GM03348 (cell line): ENCODE measurements around the gene XRCC5.
A peak's percentile ranks its signal among the peaks of the same experiment; 100 is the strongest.

ENCODE experiments used
- DNase-seq: peaks from one replicate; pipeline ENCODE4 v3.0.0; 2012; ENCODE audit warnings: low spot score

The XRCC5 gene

DNA sequence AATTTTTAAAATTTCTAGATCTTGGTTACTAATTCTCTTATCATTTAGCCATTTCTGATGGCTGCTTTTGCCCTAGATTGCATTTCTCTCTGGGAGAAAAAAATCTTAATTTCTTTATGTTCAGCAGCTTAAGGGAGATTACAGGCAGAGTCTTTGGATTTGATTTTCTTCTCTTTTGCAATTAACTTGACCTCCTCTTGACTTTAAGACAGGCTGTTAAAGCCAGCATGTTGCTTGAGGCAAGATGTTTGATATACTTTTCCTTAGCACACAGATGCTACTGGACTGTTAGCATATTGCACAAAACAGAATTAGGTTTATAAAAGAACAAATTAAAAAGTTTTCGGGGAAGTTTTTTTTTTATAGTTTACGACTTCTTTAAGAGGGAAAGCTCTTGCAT, 50.0 kb downstream of the XRCC5 start:
- DNase-seq = no peak

DNA sequence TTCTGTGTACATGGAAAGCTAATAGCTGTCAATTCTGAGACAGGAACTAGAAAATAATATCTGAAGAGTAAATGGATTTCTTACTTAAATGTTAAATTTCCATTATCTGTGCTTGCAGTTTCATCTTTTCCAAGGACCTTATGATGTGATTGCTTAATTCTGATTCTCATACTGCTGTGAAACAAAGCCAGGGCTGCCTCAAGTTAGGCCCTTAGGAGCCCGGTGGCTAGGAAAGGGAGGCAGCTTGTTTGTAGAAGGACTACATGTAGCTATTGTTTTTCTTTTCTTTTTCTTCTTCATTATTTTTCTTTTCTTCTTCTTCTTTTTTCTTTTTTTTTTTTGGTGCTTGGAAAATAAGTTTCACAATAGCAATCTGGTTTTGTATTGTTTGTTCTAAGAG, 50.5 kb downstream of the XRCC5 start:
- DNase-seq = no peak

DNA sequence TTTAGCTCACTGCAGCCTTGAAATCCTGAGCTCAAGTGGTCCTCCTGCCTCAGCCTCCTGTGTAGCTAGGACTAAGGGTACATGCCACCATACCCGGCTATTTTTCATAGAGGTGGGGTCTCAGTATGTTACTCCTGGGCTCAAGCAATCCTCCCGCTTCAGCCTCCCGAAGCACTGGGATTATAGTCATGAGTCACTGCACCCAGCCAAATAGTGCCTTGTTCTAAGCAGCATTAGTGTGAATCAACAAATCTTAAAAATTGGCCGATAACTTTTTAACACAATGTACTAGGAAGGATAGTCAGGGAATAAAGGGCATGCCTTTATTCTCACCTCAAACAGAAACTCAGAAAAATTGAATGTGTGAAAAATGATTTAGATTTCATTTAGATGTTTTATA, 51.6 kb downstream of the XRCC5 start:
- DNase-seq = no peak

DNA sequence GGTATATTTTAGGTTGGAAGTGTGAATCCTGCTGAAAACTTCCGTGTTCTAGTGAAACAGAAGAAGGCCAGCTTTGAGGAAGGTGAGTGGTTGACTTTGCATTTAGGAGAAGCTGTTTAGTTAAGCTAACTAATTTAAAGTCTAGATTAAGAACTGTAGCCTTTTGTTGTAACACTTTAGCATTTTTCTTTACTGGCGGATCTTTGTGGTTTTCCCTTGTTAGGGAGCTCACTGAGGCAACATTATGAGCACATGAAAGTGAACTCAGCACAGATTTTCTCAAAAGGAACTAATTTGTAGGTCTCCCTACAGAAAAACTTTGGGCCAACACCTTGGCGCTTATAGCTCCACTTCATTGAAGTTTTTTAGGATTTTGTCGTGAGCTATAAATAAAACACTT, 52.8 kb downstream of the XRCC5 start:
- DNase-seq = no peak

DNA sequence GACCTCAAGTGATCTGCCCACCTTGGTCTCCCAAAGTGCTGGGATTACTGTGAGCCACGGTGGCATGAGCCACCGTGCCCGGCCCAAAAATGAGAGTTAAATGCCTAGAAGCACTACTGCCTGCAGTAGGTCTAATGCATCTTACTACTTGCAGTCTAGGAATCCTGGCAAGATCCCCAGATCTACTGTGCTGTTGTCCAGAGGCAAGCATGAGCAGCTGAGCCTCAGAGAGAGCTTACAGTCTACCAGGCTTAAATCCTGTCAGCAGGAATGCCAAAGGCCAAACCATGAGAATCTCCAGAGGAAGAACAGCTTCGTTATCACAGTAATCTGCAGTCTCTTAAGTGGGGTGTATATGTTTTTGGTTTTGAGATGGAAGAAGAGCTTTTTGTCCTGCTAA, 54.4 kb downstream of the XRCC5 start:
- no peak for DNase-seq

DNA sequence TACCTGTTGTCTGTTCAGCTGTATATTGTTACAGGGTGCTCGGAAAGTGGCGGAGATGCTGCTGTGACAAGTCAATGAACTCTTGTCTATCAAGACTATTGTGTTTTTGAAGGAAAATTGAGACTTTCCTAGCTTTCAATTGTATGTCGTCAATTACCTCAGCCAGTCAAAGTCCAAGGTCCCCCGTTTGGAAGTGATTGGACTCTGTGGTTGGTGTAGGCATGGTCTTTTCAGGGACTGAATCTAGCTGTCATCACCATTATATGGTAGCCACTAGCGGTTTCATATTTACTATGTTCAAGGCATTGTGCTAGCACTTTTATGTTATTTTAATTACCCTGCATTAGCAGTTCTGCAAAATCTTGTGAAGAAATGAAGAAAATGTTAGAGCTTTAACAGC, 54.9 kb downstream of the XRCC5 start:
- DNase-seq = no peak

DNA sequence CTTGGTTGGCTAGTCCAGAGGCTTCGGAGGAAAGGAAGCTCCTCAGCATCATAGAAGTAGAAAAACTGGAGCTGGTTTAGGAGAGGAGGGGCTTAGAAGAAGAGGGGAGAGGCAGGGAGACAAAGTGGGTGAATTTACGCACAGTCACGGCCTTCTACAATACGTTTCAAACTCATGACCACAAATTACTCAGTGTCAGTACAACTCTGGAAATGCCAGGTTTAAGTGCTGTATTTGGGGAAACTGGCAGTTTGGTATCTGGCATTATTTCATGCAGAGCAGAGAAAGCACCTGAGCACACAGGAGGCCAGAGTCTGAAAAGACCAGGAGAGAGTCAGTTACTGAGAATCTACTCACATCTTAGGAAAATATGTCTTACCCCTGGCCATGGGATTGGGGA, 55.4 kb downstream of the XRCC5 start:
- DNase-seq = no peak

DNA sequence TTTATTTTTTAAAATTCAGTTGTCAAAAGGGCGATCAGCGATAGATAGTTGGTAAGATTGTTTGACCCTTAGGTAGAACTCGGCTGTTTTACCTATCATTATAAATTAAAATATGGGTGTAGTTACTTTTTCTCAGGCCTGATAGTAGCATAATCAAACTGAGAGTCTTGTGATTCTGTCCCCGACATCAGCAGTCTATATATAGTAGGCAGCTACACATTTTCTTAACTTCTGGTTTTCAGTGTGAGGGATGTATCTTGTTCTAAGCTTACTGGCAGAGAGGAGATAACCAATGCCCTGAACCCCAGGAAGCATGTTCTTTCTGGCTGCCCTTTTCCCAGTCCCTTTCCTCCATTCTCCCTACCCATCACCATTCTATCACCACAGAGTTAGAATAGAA, 56.6 kb downstream of the XRCC5 start:
- no peak for DNase-seq

DNA sequence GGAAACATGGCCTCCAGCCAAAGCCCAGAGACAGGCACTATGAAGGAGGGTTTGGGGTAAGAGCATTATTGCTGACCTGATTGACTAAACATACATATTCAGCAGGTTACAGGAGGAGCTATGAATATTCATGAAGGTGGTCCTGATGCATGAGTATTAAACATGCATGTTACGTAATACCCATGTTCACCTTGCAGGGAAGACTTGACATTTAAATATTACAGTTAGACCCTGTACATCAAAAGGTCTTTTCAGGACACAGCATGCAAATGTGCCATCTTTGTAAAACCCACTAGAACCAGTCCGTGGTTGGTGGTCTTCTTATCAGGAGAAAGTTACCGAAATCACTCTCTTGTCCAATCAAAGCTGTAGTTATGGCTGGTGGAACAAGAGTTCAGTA, 59.9 kb downstream of the XRCC5 start:
- DNase-seq = no peak

DNA sequence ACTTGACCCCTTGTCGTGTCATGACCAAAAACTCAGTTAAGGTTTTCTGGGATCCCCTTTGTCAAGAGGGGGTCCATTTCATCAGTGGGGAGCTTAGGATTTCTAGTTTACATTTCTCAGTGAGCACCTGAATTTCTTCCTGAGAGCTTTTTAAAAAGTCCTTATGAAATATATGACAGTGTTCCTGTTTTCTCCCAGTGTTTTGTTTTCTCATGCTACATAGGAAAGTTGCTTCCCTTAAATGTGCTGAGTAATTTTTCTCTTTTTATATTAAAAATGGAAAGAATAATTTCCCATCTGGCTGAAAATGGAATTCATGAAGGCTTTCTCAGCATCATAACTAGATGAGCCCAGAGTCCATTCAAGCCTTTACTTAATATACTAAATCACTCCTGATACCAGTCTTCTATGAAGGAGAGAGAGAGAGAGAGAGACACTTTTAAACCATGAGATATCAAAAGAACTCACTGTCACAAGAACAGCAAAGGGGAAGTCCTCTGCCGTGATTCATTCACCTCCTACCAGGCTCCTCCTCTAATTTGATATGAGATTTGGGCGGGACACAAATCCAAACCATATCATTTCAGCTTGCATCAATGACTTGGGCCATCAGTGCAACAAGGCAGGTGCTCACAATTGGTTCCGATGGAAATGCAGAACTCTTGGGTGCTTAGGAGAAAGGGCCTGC, 61.1 kb downstream of the XRCC5 start:
- DNase-seq = no peak

DNA sequence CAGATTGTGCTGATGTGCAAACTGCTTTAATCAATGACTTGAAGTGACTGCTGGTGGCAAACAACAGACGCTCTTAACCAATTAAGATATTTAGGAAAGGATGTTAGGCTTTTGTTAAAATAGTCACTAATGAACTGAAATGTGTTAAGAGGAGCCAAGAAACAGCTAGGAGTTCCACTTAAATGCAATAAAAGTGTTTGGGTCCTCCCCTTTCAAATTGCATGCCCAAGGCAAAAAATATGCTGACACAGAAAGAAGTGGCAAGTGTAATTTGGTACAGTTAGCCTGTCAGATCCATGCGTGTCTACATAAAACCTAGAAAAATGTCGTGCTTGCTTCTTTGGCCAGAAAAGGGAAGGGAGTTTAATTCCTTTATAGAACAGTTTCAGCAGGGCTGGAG, 61.9 kb downstream of the XRCC5 start:
- no peak for DNase-seq

DNA sequence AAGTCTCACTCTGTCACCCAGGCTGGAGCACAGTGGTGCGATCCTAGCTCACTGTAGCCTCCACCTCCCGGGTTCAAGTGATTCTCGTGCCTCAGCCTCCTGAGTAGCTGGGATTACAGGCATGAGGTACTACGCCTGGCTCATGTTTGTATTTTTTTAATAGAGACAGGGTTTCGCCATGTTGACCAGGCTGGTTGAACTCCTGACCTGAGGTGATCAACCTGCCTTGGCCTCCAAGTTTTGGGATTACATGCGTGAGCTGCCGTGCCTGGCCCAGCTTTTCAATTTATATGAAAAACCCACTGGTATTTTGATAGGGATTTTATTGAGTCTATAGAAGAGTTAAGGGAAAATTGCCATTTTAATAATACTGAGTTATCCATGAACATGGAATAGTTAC, 63.3 kb downstream of the XRCC5 start:
- no peak for DNase-seq

DNA sequence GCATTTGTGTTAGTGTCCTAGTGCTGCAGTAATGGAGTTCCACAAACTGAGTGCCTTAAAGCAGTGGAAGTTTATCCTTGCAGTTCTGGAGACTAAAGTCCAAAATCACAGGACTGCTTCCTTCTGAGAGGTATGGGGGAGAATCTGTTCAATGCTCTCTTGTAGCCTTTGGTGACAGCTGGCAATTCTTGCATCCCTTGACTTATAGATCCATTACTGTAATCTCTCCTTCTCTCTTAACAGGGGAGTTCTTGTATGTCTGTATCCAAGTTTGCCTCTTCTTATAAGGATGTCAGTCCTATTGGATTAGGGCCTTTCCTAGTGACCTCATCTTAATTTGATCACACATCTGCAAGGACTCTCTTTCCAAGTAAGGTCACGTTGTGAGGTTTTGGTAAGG, 69.9 kb downstream of the XRCC5 start:
- DNase-seq = no peak

DNA sequence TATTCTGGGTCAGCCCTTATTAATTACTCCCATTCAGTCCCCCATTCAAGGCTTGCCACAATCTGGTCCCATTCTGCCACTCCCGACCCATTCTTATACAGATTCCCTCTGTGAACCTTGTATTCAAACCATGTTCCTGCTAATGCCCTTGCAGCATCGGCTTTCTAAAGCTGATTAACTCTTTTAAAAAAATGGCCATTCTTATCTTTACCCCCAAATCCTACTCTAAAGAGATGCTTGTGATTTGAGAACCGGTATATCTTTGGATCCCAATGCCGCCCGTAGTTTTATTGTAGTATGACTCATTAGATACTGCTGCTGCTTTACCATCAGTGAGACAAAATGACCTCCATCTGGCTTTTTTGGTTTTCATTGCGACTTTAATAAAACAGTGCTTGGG, 72.2 kb downstream of the XRCC5 start:
- DNase-seq = no peak

DNA sequence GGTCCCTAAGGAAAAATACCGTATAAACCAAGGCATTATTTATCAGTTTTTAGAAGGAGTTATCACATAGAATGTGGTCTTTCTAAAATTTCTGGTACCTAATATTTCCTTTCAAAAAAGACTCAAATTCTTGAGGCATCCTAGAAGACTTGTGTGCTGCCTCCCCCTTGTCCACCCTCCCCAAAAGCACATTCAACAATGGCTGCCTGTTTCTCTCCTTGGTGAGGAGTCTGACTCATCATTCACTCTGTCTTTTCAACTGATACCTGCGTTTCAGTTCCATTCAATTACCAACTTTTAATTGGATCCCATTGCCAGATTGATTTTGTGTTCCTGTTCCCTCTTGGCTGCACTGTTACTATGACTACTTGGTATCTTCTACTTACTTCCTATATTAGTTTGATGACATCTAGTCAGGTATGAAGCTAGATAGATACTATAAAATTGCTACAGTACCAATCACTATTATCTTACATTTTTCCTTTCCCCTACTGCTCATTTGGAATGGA, 72.9 kb downstream of the XRCC5 start:
- no peak for DNase-seq

DNA sequence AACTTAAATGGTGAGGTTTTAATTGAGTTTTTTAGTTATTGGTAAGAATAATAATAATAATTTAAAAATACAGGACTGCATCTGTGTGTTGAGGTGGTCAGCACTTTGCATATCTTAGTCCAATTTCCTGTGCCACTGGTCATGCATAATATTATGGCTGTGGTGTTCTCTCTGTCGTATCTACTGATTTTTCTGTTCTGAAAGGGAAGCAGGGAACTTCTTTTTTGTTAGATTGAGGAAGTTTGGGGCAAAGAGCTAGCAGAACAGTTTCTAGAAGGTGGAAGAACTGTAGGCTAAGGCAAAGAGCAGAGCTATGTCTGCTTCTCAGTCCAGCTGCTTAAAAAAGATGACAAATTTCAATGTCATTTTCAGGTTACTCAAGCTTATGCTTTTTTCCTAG, 74.3 kb downstream of the XRCC5 start:
- no peak for DNase-seq

DNA sequence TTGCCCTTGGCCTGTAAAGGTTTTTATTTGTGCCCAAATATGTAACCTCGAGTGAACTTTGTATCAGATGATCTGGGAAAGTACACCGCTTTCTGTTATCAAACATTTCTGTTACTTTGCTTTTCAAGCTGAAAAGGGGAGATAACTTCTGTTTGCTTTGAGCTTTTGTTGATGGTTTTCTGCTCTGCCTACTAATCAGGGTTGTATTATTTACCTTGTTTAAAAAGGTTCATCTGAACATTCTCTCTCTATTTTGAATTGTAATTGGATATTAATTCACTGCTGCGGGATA, 79.4 kb downstream of the XRCC5 start:
- no peak for DNase-seq

DNA sequence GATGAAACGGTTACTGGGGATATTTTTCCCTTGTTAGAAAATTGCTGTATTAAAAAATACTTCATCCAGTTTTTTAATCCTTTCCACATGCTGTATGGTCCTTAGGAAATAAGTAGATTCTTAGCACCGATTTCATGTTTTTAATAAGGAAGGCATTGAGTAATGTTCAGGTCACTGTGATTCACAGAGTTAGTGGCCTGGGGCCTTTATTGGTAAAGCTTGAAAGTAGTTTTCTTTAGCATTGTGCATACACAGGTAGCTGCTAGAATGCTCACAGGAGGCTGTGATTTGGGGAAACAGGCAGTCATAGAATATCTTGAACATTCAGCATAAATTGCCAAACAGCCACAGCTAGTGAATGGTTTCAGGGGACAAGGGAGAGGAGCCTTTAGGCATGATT, 79.8 kb downstream of the XRCC5 start:
- peak; percentile 44 for DNase-seq

DNA sequence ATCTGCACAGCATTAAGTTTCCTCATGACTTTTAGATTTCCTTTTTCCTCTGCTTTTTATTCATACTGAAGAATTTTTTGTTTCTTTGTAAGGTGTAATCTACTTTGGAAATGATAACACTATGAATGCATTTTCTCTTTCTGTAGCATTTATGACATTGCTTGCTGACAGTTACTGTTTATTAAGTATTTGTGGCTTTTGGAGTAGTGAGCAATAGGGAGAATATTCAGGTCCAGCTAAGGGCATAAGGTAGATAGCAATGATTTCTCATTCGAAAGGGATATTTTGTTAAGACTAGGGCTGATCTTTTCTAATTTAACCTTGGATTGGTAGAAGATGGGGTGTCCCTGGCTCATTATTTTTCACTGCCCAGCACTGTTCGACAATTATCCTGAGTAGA, 80.3 kb downstream of the XRCC5 start:
- no peak for DNase-seq

DNA sequence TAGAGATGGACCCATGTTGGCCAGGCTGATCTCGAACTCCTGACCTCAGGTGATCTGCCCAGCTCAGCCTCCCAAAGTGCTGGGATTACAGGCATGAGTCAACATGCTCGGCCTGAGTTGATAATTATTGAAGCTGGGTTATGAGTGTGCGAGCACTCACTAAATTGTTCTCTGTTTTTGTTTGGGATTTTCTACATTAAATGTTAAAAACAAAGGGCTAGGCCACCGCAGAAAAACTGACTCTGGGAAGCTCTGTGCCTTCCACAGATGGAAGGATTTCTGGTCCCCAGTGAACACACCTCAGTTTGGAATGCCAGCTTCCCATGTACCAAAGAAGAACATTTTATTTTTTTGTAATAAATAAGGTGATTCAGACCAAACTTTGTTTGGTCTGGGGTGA, 83.0 kb downstream of the XRCC5 start:
- DNase-seq = no peak

DNA sequence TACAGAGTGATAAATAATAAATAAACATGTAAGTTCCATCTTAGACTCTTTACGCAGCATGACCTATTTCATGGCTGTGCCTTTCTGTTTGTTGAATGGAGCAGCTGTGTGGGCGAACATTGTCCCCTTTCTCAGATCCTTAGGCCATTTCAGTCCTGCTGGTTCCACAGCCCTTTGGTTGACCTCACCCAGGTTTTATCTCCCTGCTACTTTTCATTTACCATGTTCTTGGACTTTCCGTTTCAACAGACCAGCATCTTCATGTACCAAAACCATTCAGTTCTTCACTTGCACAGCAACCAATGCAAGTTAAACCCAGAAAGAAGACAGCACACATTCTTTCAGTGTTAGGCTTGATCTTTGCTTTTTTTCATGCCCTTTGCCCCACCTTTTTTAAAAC, 83.8 kb downstream of the XRCC5 start:
- no peak for DNase-seq

DNA sequence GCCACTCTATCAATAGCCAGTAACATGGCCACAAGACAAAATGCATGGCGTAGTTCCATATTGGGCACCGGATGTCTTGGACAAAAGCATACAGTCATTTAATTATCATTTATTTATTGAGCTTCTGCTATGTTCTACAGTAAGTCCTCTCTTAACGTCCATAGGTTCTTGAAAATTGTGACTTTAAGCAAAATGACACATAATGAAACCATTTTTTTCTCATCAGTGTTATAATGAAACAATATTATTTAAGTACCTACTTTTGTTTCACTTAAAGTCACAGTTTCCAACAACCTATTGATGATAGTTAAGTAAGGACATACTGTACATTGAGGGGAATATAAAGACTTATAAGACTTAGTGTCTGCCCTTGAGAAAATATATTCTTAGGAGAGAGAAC, 84.9 kb downstream of the XRCC5 start:
- DNase-seq = no peak

DNA sequence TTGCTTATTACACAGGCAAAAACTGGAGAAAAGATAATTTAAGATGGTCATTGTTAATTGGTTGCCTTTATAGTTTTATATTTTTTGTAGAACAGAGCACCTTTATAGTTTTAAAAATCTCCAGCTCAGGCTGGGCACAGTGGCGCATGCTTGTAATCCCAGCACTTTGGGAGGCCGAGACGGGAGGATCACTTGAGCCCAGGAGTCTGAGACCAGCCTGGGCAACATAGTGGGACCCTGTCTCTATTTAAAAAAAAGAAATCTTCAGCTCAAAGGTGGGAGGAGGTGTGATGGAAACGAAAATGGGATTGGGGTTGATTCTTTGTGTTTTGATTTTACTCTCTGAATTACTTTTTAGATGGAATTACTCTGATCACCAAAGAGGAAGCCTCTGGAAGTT, 85.4 kb downstream of the XRCC5 start:
- DNase-seq = no peak

DNA sequence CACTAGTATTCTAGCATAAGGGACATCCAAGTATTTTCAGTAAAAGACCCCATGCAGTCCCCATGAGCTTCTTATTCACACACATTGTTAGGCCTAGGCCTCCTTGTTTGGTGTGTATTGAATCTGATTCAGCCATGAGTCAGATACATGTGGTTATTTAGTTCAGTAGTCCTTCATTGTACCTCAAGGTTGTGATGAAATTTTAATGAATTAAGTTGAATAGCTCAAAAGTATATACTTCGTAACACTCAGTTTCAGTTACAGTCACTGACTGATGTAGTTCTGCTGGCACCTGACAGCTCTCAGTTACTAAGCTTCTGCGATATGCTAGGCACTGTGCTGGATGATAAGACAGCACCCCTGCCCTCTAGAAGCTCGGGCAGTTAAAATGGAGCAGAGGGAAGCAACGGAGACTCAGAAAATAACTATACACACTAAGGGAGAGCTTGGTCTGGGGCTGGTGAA, 86.4 kb downstream of the XRCC5 start:
- peak; percentile 75 for DNase-seq
